Stimulated activated CD8-positive, alpha-beta memory T cell treated with anti-CD3 and anti-CD28 coated beads, Interleukin-15, amount 100 ng/mL, for 4 hours (primary cell): ENCODE measurements around the gene SASH1.

ENCODE experiments used
- DNase-seq, 2 donors: peaks; one replicate each; pipeline ENCODE4 v3.0.0-alpha.2; 2020; ENCODE audit warnings: low read depth in 2 of 2

The SASH1 gene

DNA sequence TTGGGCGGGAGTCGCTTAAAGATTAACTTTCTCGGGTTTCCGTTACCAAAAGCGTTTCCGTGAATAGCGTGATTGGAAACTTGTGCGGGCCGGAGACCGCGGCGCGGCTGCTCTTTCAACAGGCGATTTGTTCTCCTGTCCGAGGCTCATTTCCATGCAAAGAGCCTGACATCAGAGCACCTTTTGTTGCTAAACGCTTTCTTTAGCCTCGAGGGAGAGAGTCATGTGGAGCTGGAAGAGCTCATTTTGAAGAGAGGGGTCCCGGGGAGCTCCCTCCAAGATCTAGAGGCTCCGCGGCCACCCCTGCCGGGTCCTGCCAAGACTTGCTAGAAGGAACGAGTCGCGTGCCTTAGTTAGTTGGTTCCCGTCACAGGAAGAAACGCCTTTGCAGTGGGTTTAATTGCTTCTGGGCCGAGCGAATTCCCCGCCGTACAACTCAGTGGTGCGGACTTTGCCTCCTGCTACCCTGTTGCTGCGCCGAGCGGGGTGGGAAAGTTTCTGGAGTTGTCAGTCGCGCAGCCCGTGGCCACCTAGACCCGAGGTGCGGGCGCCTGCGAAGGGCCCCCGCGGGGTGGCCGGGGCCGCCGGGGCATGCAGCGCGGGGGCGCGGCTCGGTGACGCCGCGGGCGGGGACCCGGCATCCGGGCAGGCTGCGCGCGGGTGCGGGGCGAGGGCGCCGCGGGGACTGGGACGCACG is at the start of gene SASH1:
Gene SASH1, plus strand, starts transcription at position 489 of the 697 bp plus-strand sequence. CDS start 230 bp downstream, outside the sequence.
- DNase-seq: no peak

DNA sequence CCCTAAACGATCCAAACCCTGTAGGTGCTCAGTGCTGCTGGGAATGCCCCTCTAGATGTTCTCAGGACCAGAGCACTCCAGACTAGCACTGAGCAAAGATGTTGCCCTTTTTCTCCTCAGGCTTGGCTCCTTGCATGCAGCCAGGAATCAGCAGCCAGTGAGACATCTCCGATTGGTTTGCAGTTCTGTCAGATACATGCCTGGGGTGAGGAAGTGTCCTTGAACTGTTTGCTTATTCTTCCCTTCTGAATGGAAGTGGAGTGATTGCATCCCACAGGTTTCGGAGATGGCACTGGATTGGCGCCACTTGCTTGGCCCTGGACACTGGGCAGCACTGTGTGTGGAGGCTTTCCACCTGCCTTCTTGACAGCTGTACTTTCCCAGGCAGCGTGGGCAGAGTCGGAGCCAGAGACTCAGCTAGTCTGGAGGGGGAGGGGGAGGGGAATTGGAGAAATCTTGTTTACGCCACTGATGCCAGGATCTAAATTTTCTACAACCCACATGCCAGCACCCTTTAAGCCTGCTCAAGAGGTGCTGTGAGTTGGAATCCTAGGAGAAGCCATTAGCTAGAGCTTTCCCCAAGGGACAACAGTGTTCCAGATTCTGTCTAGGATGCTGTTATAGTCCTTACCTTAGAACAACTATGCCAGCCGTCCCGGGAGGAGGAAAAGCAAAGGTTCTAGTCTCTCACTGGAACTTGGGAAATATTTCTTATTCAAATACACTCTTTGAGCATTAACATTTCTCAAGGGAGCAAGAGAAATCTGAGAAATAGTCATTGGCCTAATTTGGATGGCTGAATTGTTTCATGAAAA is 49.2 kb upstream of the SASH1 start:
- no peak for DNase-seq

DNA sequence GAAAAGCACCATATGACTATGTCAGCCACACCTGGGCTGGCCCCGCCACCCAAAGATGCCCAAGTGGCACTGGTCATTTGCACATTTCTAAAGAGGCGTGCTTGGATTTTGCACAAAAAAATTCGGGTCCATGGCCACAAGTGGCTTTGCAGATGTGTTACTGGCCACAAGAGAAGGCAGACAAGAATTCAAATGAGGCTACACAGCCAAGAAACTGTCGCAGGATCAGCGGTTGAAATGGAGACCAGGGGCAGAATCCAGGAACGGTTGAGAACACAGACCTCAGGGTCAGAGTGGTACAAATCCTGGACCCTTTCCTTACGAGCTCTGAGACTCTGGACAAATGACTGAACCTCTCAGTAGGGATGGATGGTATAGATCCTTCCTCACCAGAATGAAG is 48.6 kb upstream of the SASH1 start:
- no peak for DNase-seq

DNA sequence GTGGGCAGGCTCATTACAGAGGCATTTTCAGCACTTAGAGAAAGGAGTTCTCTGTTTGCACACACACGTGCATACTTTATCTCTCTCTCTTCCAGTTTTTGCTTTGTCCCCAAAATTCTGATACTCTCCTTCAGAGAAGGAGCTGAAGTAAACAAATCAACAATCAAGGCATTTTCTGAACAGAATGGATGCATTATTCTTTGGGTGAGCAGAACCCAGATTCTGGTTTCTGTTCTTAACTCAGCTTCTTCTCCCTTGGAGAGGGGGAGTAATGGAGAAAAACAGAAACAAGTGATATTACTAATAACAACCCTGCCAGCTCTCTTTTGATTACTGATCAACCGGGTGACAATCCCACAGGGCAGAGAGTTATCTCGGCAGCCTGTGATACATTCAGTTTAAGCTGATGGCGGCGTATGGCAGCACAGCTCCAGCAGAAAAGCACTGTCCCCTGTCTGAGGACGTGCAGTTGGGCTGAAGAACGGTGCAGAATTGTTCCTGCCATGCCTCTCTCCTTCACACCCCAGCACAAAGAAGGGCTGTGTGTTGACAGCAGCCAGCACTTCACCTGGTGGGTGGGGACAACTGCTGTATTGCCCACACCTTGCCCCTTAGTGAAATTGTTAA is 47.3 kb upstream of the SASH1 start:
- DNase-seq: no peak

DNA sequence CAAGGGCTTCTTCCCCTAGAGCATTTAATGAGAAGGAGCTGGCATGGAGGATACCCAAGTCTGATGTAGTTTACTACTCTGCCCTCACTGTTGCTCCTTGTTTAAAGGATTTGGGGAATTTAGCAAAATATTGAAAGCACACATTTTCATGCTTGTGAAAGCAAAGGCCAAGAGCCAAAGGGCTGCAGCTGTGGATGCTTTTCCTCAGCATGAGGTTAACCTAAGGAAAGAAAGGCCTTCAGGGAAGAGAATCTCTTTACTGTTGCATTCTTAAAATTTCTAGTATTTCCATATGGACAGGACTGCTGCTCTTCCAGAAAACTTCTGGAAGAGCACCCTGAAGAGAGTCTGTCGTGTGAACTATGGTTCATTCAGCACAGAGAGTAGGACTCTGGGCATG is 45.9 kb upstream of the SASH1 start:
- no peak for DNase-seq

DNA sequence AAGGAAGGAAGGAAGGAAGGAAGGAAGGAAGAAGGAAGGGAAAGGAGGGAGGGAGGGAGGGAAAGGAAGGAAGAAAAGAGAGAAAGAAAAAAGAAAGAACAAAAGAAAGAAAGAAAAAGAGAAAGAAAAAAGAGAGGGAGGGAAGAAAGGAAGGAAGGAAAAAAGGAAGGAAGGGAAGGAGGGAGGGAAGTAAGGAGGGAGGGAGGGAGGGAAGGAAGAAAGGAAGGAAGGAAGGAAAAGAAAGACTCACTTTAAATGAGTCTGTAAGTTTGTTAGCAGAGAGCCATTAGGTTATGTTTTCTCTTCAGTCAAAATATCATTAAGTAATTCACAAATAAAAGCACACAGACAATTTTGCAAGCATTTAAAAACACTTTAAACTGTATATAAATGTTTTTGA is 44.0 kb upstream of the SASH1 start:
- DNase-seq: no peak

DNA sequence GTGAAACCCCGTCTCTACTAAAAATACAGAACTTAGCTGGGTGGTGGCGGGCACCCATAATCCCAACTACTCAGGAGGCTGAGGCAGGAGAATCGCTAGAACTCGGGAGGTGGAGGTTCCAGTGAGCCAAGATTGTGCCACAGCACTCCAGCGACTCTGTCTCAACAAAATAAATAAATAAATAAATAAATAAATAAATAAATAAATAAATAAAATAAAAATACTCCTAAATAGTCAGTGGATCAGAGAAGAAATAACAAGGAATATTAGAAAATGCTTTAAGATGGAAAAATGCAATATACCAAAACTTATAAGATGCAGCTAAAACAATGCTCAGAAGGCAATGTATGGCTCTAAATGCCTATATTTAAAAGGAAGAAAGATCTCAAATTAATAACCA is 39.0 kb upstream of the SASH1 start:
- no peak for DNase-seq

DNA sequence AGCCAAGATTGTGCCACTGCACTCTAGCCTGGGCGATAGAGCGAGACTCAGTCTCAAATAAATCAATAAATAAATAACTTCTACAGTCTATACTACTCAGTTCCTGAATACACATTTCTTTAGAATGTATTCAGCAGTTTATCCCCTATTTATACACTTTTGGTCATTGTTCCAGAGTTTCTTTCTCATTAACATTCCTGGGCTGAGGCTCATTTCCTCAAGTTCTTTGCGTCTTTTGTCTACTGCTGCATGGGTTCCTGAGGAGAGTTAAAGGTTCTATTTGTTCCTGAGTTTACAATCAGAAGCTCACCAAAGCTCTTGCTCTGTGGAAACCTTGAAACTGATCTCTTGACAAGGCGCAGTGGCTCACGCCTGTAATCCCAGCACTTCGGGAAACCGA is 37.7 kb upstream of the SASH1 start:
- DNase-seq: no peak

DNA sequence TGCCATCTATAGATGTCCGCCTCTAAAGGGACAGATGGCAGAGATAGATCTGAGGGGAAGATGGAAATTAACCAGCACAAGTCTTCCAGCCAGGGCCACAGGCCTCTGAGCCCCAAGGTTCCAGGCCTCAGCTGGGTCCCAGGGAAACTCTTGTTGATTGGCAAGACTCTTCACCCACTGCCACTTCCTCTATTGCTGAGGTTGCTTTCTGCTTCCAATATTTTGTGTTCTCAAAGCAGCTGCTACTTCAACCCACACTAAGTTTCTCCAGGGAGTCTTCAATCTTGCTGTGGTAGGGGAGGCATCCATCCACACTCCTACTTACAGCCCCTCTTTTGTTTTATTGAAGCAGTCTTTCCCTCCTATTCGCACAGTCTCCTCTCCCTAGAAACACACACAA is 36.4 kb upstream of the SASH1 start:
- DNase-seq: no peak

DNA sequence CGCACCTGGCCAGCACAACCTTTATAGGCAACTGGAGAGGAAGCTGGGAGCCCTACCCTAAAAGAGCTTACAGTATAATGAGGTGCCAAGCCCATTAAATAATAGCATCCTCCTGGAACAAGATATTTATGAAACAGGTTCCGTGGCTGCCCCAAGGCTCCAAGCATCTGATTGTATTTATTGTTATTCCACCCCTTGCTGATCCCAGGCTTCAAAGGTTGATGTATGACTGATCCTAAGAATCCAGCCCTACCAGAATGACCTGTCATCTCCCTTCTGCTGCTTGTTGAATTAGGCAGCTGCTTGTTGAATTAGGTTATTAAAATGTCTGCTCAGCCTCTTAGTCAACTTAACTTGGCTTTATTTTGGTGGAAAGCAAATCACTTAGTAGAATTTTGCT is 35.2 kb upstream of the SASH1 start:
- no peak for DNase-seq

DNA sequence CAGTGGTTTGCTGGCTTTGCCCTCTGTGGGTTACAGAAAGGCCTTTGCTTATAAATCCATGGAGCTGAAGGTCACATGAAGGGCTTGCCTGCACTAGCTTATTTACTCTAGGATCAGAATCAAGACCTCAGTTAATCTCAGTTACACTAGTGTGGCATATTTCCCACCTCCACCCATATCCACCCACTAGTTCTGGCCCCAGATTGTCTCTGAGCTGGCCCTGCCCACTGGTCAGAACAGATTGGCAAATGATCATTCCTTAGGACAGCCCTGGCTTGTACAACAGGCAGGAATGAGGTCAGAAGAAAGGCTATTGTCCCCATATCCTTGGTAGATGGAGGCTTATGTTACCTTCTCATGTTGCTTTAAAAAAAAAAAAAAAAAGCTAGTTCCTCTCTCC is 33.3 kb upstream of the SASH1 start:
- DNase-seq: no peak

DNA sequence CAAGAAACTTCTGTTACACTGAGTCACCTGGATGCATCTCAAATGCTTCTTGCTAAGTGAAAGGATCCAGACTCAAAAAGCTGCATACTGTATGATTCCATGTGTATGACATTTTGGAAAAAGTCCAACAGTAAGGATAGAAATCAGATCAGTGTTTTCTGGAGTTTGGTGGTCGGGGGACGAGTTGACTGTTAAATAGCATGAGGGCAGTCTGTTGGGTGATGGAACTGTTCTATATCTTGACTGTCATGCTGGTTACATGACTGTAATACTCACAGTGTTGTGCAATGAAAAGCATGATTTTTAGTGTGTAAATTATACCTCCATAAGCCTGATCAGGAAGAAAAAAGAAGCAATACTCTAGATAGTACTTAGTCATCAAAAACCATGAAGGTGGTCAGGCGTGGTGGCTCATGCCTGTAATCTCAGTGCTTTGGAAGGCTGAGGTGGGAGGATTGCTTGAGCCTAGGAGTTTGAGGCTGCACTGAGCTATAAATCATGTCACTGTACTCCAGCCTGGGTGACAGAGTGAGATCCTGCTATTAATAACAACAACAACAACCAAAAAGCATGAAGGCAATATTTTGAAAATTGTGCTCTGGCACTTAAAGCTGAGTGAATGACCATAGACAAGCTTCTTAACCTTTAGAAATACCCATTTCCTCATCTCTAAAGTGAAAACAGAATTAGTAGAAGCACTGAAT is 30.5 kb upstream of the SASH1 start:
- DNase-seq: no peak

DNA sequence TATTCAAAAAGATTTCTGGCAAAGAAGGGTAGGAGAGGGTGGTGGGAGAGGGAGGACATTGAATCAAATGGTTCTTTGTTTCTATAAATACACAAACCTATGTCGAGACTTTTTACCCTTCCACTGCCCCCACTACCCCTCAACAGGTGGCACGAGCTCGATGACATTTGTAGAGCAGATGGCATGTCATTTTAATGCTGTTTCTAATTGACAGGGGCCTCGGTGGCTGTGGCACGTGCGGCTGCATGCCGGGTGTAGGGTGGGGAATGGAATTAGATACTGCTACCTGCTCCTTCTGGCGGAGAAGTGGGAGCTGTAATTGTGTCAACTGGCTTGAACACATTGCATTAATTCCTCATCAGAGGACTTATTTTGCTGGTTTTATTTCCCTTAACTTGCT is 29.1 kb upstream of the SASH1 start:
- DNase-seq: no peak

DNA sequence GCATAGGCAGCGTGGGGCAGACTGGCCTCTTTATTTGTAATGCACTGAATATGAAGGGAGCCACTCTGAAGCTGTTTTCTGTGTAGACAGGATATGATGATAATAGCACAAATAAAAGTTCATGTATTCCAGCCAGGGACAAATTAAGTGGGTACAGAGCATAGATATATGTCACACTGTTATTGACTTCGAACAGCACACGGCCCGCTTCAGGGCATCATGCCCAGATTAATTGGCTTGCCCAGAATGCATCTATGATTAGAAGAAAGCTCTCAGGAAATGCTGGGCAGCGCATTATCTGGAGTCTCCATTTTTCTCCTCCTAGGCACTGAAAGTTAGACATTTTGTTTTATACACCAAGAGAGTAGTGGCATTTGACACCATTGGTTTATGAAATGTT is 26.3 kb upstream of the SASH1 start:
- no peak for DNase-seq

DNA sequence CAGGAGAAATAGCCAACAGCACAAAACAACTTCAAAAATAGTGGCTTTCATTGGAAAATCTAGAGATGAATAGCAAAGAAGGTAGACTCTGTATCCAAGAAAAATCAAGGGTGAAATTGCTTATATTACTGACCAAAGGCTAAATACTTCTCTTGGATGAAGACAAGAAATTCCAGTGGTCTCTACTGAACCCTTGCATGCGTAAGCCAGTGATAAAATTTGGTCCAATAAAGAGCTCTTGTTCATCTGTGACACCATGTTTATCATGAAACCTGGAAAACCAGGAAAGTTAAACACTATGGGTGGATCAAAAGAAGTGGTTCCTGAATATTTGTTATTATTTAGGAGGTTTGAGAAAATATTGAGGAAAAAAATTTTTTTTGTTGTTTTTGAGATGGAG is 25.6 kb upstream of the SASH1 start:
- no peak for DNase-seq

DNA sequence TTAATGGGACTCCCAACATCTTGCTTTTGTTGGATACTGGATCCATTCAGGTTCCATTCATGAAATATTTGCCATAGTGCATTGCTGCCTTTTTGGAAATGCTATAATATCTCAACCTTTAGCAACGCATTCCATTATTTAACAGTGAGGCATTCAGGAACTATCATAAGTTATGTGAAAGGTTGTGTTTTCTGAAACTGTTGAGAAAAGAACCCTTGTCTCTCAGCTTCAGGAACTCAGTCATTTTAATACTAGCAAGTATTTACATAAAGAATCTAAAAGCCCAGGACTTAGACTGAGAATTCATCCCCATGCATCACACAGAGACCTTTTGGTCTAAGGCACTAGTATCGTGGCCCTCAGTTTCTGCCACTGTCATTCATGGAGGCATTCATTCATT is 24.9 kb upstream of the SASH1 start:
- DNase-seq: no peak

DNA sequence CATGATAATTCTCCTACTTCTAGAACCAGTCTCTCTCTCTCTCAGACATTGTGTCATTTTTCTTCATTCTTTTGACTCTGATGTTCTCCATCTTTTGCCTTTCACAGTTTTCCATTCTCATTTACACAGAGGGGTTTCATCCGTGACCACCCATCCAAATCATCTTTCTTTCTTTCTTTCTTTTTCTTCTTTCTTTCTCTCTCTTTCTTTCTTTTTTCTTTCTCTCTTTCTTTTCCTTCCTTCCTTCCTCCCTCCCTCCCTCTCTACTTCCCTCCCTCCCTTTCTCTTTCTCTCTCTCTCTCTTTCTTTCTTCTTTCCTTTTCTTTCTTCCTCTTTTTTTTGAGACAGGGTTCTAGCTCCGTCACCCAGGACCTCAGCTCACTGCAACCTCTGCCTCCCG is 19.9 kb upstream of the SASH1 start:
- DNase-seq: no peak

DNA sequence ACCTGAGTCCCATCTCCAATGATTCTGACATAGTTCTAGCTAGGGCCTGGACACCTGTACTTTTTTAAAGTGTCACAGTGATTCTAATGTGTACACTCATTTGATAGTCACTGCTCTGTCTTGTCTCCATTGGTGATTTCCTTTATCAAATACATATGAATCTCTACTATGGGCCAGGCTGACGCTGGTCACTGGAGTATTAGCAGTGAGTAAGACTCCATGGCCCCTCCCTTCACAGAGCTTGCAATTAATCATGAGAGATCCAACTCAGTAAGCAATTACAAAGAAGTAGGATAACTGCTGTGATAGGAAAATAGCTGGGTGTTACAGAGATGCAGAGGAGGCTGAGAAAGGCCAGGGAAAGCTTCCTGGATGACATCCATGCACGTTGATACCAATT is 19.3 kb upstream of the SASH1 start:
- no peak for DNase-seq

DNA sequence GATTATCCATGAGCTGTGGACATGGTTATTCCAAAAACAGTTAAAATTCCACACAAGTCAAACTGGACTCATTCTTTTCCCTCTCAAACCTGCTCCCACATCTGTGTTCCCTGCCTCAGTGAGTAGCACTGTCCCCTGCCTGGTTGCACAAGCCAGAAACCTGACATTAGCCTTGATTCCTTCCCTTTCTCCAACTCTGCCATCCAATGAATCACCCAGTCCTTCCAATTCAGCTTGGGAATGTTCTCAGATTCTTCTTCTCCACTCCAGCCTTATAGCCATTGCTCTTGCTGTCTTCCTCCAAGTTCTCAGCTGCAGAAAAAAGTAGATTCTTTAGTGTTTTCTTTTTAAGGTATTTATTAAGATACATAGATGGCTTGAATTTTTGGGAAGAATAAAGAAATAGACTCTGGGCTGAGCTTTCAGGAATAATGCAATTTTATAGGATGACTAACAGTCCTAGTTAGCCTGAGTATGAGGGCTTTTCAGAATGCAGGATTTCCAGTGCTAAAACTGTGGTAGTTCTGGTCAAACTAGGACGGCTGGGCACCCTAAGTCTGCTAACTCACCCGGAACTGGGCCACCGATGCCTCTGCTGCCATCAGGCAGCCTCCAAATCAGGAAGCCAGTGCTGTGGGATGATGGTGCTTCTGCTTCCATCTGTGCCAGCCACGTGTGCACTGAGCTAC is 18.2 kb upstream of the SASH1 start:
- DNase-seq: no peak

DNA sequence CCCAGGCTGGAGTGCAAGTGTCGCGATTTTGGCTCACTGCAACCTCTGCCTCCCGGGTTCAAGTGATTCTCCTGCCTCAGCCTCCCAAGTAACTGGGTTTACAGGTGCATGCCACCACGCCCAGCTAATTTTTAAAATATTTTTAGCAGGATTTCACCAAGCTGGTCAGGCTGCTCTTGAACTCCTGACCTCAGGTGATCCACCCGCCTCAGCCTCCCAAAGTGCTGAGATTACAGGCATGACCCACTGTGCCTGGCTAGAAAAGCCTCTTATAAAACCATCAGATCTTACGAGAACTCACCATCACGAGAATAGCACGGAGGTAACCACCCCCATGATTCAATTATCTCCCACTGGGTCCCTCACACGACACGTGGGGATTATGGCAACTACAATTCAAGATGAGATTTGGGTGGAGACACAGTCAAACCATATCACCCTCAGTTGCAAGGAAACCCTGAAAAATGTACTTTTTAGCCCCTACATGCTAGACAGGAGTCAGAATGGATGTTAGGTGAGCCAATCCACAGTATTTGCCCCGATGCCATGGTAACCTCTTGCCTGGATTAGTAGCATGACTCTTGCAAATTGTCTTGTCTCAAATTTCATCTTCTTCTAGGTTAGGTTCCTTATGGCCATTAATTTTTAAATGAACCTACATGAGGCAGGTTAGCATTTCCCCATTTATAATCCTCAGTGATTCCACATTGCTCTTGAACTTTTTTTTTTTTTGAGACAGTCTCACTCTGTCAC is 17.1 kb upstream of the SASH1 start:
- no peak for DNase-seq
